Peyer's patch (tissue), 4 donors: Measurements from ENCODE around the gene DNMT3B.

Source experiments
- POLR2A ChIP-seq, 2 donors: fragments of 450-650 bp; IDR thresholded peaks; one replicate each; pipeline ENCODE4 v1.5.1; 2017; ENCODE audit warnings: antibody characterized with exemption in 2 of 2, mild to moderate bottlenecking in 2 of 2, moderate library complexity in 2 of 2
- TF ChIP-seq, protein P1 (sequence below), 6 experiments: fragments of 450-650 bp in 4 of 6; fragments of 200-600 bp in 2 of 6; sonication (generic) in 1 of 6; IDR thresholded peaks; one replicate each; pipeline ENCODE4 v1.5.1; 2017 to 2019; ENCODE audit warnings: antibody characterized with exemption in 6 of 6, mild to moderate bottlenecking in 3 of 6, moderate library complexity in 1 of 6

DNA sequence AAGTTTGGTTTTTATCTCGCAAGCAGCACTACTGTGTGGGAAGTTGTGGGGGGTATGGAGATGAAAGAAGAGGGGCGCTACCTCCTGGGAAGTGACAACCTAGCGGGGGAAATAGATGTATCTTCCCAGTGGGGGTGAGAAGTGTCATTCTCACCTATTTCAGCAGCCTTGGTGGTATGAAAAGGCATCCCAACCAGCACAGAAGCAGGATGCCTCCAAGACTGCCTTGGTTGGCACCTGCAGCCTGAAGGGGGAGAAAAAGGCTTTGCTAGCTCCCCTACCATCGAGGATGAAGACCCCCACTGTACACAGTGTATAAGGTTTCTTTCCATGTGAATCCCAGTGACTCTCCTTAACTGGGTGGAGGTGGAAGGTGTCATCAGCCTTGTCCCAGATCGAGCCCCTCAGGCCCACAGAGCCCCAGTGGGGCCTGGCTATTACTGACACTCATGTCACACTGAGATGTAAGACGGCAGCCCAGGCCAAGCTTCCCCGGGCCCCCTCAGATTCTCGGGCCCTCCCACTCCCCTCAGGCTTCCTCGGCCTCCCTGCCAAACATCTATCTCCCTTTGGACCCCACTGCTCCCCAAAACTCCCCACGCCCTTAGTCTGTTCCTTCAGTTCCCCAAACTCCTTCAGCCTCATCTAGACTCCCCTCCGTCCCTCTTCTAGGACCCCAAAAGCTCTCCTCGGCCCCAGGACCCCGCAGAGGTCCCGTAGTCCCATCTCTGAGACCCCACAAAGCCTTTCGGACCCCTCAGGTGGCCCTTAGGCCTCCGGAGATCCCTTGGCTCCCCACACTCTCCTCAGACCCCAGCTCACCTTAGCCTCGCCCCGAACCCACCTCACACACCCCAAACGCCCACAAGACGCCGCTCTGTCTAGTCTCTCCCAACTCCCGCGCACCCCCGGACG lies 19.6 kb upstream of the DNMT3B start:
- TF ChIP-seq, protein P1, sequence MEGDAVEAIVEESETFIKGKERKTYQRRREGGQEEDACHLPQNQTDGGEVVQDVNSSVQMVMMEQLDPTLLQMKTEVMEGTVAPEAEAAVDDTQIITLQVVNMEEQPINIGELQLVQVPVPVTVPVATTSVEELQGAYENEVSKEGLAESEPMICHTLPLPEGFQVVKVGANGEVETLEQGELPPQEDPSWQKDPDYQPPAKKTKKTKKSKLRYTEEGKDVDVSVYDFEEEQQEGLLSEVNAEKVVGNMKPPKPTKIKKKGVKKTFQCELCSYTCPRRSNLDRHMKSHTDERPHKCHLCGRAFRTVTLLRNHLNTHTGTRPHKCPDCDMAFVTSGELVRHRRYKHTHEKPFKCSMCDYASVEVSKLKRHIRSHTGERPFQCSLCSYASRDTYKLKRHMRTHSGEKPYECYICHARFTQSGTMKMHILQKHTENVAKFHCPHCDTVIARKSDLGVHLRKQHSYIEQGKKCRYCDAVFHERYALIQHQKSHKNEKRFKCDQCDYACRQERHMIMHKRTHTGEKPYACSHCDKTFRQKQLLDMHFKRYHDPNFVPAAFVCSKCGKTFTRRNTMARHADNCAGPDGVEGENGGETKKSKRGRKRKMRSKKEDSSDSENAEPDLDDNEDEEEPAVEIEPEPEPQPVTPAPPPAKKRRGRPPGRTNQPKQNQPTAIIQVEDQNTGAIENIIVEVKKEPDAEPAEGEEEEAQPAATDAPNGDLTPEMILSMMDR (IDR thresholded peaks at IDR 0.05) = no peak
- TF ChIP-seq POLR2A (IDR thresholded peaks at IDR 0.05) = no peak
